Heart right ventricle (tissue), 16 donors: ENCODE data around the gene ATXN2. TPM values are rescaled to one million over a fixed set of nuclear protein-coding genes. Genes with fewer than 3 reads are reported as not detected.
"Not testable (repeated sequence)": the region's sequence is repeated elsewhere in the genome, so short reads cannot be mapped to it uniquely, and the experiment has no call there.

Experiments
- ATAC-seq, 8 donors: fragments of 200-7000 bp; cut with Tn5 transposase; one replicate each; pipeline ENCODE4 v1.9.1; 2020; ENCODE audit warnings: mild to moderate bottlenecking in 8 of 8, moderate library complexity in 8 of 8, moderate number of reproducible peaks in 1 of 8
- DNase-seq, 2 donors: peaks; one replicate each; pipeline ENCODE4 v3.0.0-alpha.2; 2020
- H3K27ac ChIP-seq, 10 donors: fragments of 200-600 bp; sonication (generic) in 2 of 10; one replicate each; pipeline versions ENCODE4 v1.5.0 to v1.8.0; 2020 to 2022; ENCODE audit warnings: mild to moderate bottlenecking in 3 of 10
- H3K27me3 ChIP-seq, 7 donors: fragments of 200-600 bp; one replicate each; pipeline ENCODE4 v1.8.0; 2021 to 2022; ENCODE audit warnings: mild to moderate bottlenecking in 2 of 7
- H3K36me3 ChIP-seq, 9 donors: fragments of 200-600 bp; sonication (generic) in 1 of 9; one replicate each; pipeline versions ENCODE4 v1.5.0 to v1.8.0; 2020 to 2022; ENCODE audit warnings: mild to moderate bottlenecking in 2 of 9
- H3K4me1 ChIP-seq, 9 donors: fragments of 200-600 bp; sonication (generic) in 1 of 9; one replicate each; pipeline versions ENCODE4 v1.5.0 to v1.8.0; 2020 to 2022; ENCODE audit warnings: mild to moderate bottlenecking in 4 of 9
- H3K4me3 ChIP-seq, 10 donors: fragments of 200-600 bp; sonication (generic) in 2 of 10; one replicate each; pipeline versions ENCODE4 v1.5.0 to v1.8.0; 2020 to 2022; ENCODE audit warnings: mild to moderate bottlenecking in 7 of 10, moderate library complexity in 2 of 10
- H3K9me3 ChIP-seq, 11 donors: fragments of 200-600 bp in 10 of 11; sonication (generic) in 2 of 11; one replicate each; pipeline versions ENCODE4 v1.5.0 to v1.8.0; 2013 to 2022; ENCODE audit warnings: mild to moderate bottlenecking in 2 of 11, control low read depth in 1 of 11, moderate library complexity in 1 of 11
- CTCF ChIP-seq, 9 donors: fragments of 200-600 bp; sonication (generic) in 2 of 9; IDR thresholded peaks; one replicate each; pipeline versions ENCODE4 v1.5.0 to v1.8.0; 2021 to 2022; ENCODE audit warnings: antibody characterized with exemption in 9 of 9, mild to moderate bottlenecking in 5 of 9, moderate library complexity in 1 of 9
- WGBS, 2 donors: extraction: QIAGEN DNeasy Blood & Tissue Kit; methylation state at CpG; one replicate each; pipeline ENCODE4 v1.1.7; 2013; ENCODE audit warnings: inconsistent platforms in 1 of 2; 5-methylcytosine and 5-hydroxymethylcytosine counted together
- intact Hi-C, 10 donors: fragments of 100-400 bp; cut with DNase I; formaldehyde crosslinking; loops; one replicate each; pipeline versions ENCODE4 v1.11.1 to v1.14.2; 2022
- polyA plus RNA-seq, 2 donors: library from polyadenylated mRNA; stranded (reverse); fragments of 200-250 nt; gene quantifications; one replicate each; pipeline ENCODE4 v1.2.3, GENCODE V29; 2013
- total RNA-seq, 10 donors: library from RNA; stranded (reverse); fragmentation: NEBNext Ultra II Directional in 3 of 10; extraction: Animal tissue kit (Norgen Biotek cat#: 25700) in 3 of 10; gene quantifications; one replicate each; pipeline versions ENCODE4 v1.2.1 to v1.2.4, GENCODE V29; 2021 to 2023
- donor health status: Arrhythmogenic right ventricular cardiomyopathy.
- donor health status: ischemic (EF 13 %, LVEDD 7.1; RV severe dilation, severe dysfunction).
- donor health status: healthy with polysubstance abuse.
- donor health status: DM: no; HTN: yes; CAD: no.
- donor health status: DM: no; HTN: no; CAD: no.
- donor health status: ischemic (EF 25% LVEDD 6.9; RV normal size, moderate dysfunction).
- donor health status: ischemic (EF 25% LVEDD 5.7; RV mildly dilated, moderate dysfunction).
- donor health status: healthy.
- donor health status: DM: yes; HTN: yes; CAD: no.
- donor health status: Ischemic cardiomyopathy.
- donor health status: ischemic (EF 35%, LVEDD 5.7; RV mildly dilated, moderate dysfunction).
- donor health status: nonischemic (EF 11% LVEDD 7.7; RV severe dilation, severe dysfunction).
- donor health status: DM: yes; HTN: yes; CAD: no.
- donor health status: PGD.
- donor health status: ischemic (EF 29% LVEDD 5.4; RV normal size, mild dysfunction).
- donor health status: nonischemic (EF 23%, LVEDD 6.1; RV moderate dilation, normal function).

Gene ATXN2
- total and polyA plus RNA-seq, 12 donors, result 18.8 to 69.9 (median 55.0) TPM

- no peaks in the 10 kb centered on the region for H3K9me3 ChIP-seq
- H3K4me3 ChIP-seq, result no peak overlapping the region
- peaks cover 0 to 93% (median 33%) of the 10 kb centered on the region in 9 donors for H3K36me3 ChIP-seq
- no peak for TF ChIP-seq CTCF (IDR thresholded peaks at IDR 0.05)
- H3K27ac ChIP-seq, result no peak overlapping the region
- intact Hi-C loops, result no loop called here
- ATAC-seq (no peak), DNase-seq (no peak)
- 96 to 98% methylated on average over 1 of the region's 1 CpG for WGBS, 2 donors
- no peaks in the 10 kb centered on the region for H3K27me3 ChIP-seq
- H3K4me1 ChIP-seq, result peaks cover 0 to 5% (median 0%) of the 10 kb centered on the region in 9 donors
Measured at GRCh38 chr12:111503116-111503515, 96.0 kb downstream of the ATXN2 start.

GRCh38 chr12:111494676-111495075, 104.4 kb downstream of the ATXN2 start:
- intact Hi-C loops, result no loop called here
- no peaks in the 10 kb centered on the region for H3K27me3 ChIP-seq
- H3K36me3 ChIP-seq, result peaks cover 0 to 97% (median 25%) of the 10 kb centered on the region in 9 donors
- no peak overlapping the region for H3K27ac ChIP-seq
- WGBS, 2 donors, result 92 to 94% methylated on average over 4 of the region's 4 CpGs
- ATAC-seq (no peak), DNase-seq (no peak)
- H3K9me3 ChIP-seq, result peaks cover 0 to 10% (median 0%) of the 10 kb centered on the region in 11 donors
- no peak overlapping the region for H3K4me3 ChIP-seq
- no peak for TF ChIP-seq CTCF (IDR thresholded peaks at IDR 0.05)
- peaks cover 0 to 10% (median 0%) of the 10 kb centered on the region in 9 donors for H3K4me1 ChIP-seq

- Histone ChIP-seq H3K9me3 (peaks cover 0 to 10% (median 0%) of the 10 kb centered on the region in 11 donors), H3K4me1 (peaks cover 0 to 22% (median 9%) of the 10 kb centered on the region in 9 donors), H3K27ac (peak overlapping the region in 1 of 10 donors; percentile 19), H3K36me3 (peaks cover 0 to 98% (median 25%) of the 10 kb centered on the region in 9 donors)
- ATAC-seq, H3K27me3 ChIP-seq, DNase-seq, H3K4me3 ChIP-seq, intact Hi-C loops: not testable (repeated sequence)
- 86 to 90% methylated on average over 7 of the region's 7 CpGs for WGBS, 2 donors
Measured at GRCh38 chr12:111492979-111493378, 106.1 kb downstream of the ATXN2 start.

DNA sequence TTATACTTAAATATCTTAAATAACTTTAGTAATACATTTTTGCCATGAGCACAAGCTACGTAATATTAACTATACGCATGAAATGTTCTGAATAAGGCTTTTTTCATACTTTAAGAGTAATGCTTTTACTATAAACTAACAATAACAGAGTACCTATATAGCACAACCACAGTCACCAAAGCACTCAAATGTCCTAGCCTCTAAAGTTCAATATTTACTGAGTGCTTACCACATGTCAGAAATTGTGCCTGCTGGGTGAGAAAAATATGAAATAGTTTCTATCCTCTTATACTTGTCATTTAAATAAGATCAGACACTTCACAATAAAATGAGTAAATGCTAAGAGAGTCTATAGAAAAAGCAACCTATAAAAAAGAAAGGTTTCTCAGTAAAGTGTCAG, 110.3 kb downstream of the ATXN2 start:
- Histone ChIP-seq H3K27ac (peak overlapping the region in 3 of 10 donors; percentile 14 to 22 (median 19)), H3K27me3 (no peaks in the 10 kb centered on the region), H3K4me1 (peaks cover 0 to 27% (median 14%) of the 10 kb centered on the region in 9 donors), H3K4me3 (no peak overlapping the region), H3K36me3 (peaks cover 0 to 98% (median 20%) of the 10 kb centered on the region in 9 donors), H3K9me3 (no peaks in the 10 kb centered on the region)
- TF ChIP-seq CTCF (IDR thresholded peaks at IDR 0.05), result no peak
- ATAC-seq (no peak), DNase-seq (no peak)
- WGBS, 2 donors, result 93 to 94% methylated on average over 2 of the region's 2 CpGs
- intact Hi-C loops, result no loop called here

- Histone ChIP-seq H3K36me3 (peaks cover 0 to 99% (median 24%) of the 10 kb centered on the region in 9 donors), H3K4me3 (no peak overlapping the region), H3K27me3 (no peaks in the 10 kb centered on the region), H3K9me3 (no peaks in the 10 kb centered on the region), H3K27ac (peak overlapping the region in 4 of 10 donors; percentile 14 to 22 (median 16)), H3K4me1 (peaks cover 0 to 26% (median 14%) of the 10 kb centered on the region in 9 donors)
- intact Hi-C loops, result no loop called here
- DNase-seq, result peak; percentile 30 to 60
- peak in 7 of 8 donors; percentile 47 to 84 (median 72) for ATAC-seq
- WGBS, 2 donors, result 41 to 48% methylated on average over 4 of the region's 4 CpGs
- TF ChIP-seq CTCF (IDR thresholded peaks at IDR 0.05), result no peak
Measured at GRCh38 chr12:111488271-111488670, 110.8 kb downstream of the ATXN2 start.
